Measurements from ENCODE around the gene CHCHD3.

DNA sequence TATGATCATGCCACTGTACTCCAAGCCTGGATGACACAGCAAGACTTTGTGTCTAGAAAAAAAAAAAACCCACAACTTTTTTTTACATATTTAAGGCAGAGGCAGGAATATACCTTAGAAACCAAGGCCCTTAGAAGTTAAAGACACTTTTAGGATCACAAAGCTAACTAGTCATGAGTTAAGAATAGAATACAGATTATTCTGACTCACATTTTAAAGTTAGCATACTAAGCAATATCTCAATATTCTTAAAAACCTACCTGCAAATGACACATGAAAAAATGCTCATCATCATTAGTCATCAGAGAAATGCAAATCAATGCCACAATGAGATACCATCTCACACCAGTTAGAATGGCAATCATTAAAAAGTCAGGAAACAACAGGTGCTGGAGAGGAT is 177.7 kb downstream of the CHCHD3 start:
- TF ChIP-seq, protein P1, sequence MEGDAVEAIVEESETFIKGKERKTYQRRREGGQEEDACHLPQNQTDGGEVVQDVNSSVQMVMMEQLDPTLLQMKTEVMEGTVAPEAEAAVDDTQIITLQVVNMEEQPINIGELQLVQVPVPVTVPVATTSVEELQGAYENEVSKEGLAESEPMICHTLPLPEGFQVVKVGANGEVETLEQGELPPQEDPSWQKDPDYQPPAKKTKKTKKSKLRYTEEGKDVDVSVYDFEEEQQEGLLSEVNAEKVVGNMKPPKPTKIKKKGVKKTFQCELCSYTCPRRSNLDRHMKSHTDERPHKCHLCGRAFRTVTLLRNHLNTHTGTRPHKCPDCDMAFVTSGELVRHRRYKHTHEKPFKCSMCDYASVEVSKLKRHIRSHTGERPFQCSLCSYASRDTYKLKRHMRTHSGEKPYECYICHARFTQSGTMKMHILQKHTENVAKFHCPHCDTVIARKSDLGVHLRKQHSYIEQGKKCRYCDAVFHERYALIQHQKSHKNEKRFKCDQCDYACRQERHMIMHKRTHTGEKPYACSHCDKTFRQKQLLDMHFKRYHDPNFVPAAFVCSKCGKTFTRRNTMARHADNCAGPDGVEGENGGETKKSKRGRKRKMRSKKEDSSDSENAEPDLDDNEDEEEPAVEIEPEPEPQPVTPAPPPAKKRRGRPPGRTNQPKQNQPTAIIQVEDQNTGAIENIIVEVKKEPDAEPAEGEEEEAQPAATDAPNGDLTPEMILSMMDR (conservative IDR thresholded peaks at IDR 0.05; ENCODE audit: low read length), result no peak
- TF ChIP-seq EZH2phosphoT487 (IDR thresholded peaks at IDR 0.05; ENCODE audit: borderline replicate concordance, low read depth, low read length), result no peak
